Stimulated activated naive CD4-positive, alpha-beta T cell (primary cell): ENCODE measurements around the gene C6orf52.

Experiments used
- DNase-seq, 6 experiments: peaks; one replicate each; lab custom pipeline; 2025; lab: John Stamatoyannopoulos, UW

C6orf52 gene

GRCh38 chr6:10655508-10656055, 38.8 kb downstream of the C6orf52 start:
- peak in 1 of 6 experiments; percentile 14 for DNase-seq

GRCh38 chr6:10644225-10644624, 50.2 kb downstream of the C6orf52 start:
- DNase-seq = no peak

- no peak for DNase-seq
Measured at GRCh38 chr6:10643201-10643651, 51.2 kb downstream of the C6orf52 start.

- DNase-seq = no peak
Measured at GRCh38 chr6:10641528-10641927, 52.9 kb downstream of the C6orf52 start.

- no peak for DNase-seq
Measured at GRCh38 chr6:10640412-10640811, 54.0 kb downstream of the C6orf52 start.

- DNase-seq = no peak
Measured at GRCh38 chr6:10633216-10633615, 61.2 kb downstream of the C6orf52 start.

GRCh38 chr6:10630178-10630577, 64.2 kb downstream of the C6orf52 start:
- no peak for DNase-seq

GRCh38 chr6:10627800-10628199, 66.6 kb downstream of the C6orf52 start:
- DNase-seq = no peak

- no peak for DNase-seq
Measured at GRCh38 chr6:10626154-10626741, 68.2 kb downstream of the C6orf52 start.

GRCh38 chr6:10624836-10625235, 69.6 kb downstream of the C6orf52 start:
- DNase-seq = no peak

GRCh38 chr6:10621847-10622246, 72.6 kb downstream of the C6orf52 start:
- DNase-seq = no peak
